HG02623 (cell line): Measurements from ENCODE around the gene PACS1.
"Not testable (repeated sequence)": the region's sequence is repeated elsewhere in the genome, so short reads cannot be mapped to it uniquely, and the experiment has no call there.

Source experiments
- ATAC-seq: cut with Tn5 transposase; IDR thresholded peaks from one replicate; pipeline ENCODE4 v1.9.1; 2021; ENCODE audit warnings: moderate library complexity; ENCODE audit not compliant: unreplicated experiment

The PACS1 gene

DNA sequence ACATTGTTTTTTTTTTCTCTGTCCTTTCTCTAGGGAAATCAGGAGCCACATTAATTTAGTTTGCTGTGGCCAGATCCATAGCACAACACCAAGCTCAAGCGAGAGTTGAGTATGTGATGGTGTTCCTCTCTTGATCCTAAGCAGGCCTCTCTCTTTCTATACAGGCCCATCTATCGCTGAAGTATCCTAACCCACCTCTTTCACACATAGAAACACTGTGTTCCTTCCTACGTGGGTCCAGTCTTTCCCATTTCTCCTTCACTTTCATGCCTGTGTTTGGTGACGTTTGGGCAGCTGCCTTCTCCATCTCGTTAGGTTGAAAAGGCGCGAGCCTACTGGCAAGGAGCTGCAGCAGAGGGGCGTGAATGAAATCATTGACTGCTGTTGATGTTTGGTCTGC lies 2.4 kb downstream of the PACS1 start:
- no peak for ATAC-seq

DNA sequence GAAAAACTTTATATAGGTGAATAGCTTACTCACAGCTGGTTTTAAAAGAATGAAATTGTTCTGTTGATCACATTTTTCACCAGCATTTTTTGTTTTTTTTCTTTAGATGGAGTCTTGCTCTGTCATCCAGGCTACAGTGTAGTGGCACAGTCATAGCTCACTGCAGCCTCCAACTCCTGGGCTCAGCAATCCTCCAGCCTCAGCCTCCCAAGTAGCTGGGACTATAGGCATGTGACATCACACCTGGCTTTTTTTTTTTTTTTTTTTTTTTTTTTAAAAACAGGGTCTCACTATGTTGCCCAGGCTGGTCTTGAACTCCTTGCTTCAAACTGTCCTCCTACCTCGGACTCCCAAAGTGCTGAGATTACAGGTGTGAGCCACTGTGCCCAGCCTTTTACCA lies 3.6 kb downstream of the PACS1 start:
- no peak for ATAC-seq

DNA sequence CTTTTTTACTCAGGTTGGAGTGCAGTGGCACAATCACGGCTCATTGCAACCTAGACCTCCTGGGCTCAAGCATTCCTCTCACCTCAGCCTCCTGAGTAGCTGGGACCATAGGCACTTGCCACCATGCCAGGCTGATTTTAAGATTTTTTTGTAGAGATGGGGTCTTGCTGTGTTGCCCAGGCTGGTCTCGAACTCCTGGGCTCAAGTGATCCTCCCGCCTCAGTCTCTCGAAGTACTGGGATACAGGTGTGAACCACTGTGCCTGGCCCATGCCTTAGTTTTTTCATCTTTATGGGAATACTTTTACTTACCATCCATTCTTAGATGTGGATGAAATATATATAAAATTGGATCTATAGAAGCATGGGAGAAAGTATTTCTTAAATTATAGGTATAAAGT lies 5.2 kb downstream of the PACS1 start:
- ATAC-seq, result no peak

DNA sequence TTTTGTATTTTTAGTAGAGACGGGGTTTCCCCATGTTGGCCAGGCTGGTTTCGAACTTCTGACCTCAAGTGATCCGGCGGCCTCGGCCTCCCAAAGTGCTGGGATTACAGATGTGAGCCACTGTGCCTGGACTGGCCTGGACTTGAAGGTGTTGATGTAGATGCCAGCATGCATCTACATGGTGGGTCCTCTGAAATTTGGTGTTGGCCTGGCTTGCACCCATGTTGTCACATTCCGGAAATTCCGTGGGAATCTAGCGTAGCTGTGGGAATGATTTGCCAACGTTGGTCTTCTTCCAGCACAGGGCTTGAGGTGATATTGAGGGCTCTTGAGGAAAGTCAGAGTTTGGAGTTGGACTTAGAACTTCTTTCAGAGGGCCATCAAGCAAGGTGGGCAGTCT lies 6.5 kb downstream of the PACS1 start:
- no peak for ATAC-seq

DNA sequence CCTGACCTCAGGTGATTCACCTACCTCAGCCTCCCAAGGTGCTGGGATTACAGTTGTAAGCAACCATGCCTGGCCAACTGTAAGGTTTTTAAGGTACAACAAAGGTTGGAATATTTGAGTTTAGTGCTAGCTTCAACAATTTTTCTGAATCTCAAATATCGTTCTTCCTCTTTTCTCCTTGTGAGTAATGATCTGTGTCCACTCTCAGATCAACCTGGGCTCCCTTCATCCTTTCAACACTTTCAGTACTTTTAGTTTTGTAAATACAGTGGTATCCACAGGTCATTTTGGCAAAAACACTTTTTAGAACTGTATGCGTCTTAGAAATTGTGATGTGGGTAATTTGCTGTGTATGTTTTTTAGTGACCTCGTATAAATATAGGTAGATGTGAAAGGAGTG lies 7.9 kb downstream of the PACS1 start:
- no peak for ATAC-seq

DNA sequence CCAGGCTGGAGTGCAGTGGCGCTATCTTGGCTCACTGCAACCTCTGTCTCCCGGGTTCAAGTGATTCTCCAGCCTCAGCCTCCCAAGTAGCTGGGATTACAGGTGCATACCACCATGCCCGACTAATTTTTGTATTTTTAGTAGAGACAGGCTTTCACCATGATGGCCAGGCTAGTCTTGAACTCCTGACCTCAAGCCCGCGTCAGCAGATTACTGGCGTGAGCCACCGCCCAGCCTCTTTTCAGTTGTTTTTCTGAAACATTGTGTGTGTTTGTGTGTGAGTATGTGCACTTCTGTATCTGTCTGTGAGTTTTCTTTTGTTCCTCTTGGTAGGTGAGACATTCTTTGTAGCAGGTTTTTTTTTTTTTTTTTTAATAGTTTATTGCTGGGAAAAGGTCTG lies 8.9 kb downstream of the PACS1 start:
- ATAC-seq, result not testable (repeated sequence)

DNA sequence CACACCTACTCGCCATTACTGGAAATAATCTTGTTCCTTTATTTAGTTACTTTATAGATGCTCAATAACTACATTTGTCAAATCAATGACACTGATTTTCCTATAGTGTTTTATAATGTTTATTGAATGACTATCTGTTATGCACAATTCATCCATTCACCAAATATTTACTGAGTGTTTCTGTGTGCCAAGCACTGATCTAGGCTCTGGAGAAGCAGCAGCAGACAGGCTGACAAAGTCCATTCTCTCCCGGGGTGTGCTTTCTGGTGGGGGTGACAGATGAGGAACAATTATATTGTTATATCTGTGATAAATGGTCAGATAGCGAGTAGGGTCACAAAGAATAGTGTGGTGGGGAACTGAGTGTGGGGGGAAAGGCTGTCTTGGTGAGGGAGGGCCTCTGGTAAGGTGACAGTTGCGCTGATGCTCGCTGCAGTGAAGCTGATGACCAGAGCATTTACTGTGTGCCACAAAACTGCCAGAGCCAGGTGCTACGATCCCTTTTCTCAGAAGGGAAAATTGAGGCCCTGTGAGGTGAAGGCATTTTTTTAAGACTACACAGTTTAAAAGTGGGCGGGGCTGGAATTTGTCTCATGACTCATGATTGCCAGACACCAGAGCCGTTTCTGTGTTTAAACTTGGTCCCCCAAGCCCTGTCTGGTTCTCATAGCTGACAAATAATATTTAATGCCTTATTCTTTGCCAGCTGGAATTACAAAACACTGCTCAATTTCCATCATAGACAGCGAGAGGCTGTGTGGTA lies 10.2 kb downstream of the PACS1 start:
- no peak for ATAC-seq

DNA sequence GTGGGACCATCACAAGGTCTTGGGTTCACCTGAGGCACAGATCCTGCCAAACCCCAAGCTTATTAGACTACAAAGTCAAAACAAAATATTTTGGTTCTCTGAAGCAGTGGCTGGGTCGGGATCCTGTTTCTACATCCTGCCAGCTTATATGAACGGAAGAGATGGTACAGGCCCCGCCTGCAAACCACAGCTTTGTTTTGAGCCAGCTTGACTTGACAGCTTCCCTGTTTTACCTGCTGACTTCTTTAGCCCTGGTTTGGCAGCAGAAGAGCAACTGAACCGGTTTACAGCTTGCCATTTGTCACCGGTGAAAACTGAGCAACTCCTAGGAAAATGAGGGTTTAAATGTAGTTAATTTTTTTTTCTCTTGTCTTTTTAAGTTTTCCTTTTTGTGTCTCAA lies 11.4 kb downstream of the PACS1 start:
- no peak for ATAC-seq

DNA sequence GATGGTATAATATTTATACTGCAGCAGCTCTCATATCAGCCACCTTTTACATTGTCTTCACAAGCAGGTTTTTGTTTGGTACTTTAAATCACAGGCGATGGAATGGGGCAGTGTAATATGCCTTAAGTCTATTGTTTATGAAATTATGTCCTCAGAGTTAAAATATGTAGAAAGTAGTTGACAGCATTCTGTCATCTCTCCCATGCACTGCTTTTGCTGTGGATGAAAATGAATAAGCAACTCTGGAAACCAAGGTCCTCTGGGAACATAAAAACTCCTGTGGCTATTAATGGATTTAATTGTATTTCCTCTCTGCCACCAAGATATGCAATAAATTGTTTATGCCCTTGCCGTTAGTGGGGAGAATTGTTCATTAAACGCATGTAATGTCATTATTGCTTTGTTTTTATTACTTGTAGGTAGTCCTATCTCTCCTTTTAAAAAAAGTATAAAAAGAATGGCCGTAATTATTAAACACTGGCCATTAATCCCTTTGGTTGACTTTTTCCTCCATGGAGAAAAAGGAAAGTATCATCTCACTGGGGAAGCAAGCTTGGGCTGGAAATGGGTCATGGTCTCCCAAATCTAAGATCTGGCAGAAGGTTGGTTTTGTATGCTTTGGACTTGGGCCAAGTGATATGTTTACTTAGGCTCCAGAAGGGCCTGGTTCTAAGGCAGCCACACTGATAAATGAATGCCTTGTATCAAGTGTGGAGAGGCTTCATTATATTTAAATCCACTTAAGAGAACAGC lies 13.1 kb downstream of the PACS1 start:
- no peak for ATAC-seq

DNA sequence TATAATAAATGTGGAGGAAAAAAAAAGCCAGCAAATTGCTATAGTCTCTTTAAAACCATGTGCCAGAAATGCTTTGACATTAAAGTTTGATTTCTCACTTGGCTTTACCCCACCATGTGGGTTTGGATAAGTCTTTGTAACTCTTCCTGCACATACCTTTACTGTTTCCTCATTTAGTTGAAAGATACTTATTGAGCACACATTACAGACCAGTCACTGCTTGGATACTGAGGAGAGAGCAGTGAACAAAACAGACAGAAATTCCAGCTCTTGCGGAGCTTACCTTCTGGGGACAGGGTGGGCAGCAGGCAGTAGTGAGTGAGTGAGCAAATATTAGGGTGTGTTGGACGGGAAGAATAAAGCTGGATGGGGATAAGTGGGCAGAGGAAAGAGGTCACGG lies 13.7 kb downstream of the PACS1 start:
- no peak for ATAC-seq

DNA sequence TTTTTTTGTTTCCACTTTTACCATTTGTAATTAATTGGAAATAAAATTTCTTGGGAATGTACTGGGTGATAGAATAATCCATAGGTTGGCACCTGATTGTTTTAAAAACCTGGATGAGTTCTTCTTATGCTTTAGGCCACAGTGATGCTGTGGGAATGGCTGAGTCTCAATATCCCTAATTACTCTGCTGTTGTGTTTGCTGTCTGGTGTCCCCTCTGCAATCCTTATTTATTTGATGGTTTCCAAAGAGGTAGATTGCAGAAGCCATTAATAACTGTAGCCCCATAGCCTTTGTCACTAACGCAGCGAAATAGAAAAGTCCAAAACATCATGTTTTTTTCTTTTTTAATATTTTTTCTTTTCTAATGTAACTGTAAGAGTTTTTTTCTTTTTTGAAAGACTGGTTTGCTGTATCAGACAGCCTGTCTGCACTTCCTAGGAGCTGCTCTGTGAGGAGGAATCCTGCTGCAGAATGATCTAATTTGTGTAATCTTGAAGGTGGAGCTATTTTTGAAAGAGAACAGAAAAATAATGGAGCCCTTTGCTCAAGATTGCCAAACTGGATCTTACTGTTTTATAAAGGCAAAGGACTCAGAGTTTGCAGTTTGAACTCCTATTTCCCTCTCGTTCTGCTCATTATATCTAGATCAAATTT lies 14.9 kb downstream of the PACS1 start:
- ATAC-seq, result no peak

DNA sequence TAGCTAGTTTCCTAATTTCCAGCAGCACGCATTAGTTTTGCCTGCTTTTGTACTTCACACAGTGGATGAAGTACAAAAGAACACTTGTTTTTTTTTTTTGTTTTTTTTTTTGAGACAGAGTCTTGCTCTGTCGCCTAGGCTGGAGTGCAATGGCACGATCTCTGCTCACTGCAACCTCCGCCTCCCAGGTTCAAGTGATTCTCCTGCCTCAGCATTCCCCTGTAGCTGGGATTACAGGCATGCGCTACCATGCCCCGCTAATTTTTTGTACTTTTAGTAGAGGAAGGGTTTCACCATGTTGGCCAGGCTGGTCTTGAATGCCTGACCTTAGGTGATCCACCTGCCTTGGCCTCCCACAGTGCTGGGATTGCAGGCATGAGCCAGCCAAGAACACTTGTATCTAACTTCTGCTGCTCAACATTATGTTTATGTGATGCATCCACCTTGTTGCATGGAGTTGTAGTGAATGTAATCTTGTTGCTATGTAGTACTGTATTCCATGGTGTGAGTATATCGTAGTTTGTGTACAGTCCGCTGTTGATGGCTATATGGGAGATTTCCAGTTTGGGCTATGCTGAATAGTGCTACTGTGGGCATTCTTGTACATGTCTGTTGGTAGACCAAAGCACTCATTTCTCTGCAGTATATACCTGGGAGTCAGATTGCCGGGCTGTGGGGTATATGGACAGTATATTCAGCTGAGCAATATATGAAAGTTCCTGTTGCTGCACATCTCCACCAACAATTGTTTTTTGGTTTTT lies 17.3 kb downstream of the PACS1 start:
- no peak for ATAC-seq

DNA sequence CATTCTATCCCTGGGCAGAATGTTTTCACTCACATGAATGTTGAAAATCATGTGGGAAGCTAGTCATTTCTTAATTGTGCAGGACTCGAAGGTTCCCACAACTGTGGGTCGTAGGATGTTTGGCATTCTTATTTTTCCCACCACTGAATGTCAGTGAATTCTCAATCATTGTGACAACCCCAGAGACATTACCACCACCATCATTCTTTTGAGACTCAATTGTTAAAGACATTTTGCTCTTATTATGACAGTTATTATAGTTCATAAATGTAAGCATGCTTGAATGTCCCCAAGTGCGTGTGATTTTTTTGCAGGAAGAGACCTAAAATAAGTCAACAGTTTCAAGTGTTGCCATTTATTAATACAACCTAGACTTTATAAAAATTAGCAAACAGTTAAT lies 19.0 kb downstream of the PACS1 start:
- ATAC-seq, result no peak

DNA sequence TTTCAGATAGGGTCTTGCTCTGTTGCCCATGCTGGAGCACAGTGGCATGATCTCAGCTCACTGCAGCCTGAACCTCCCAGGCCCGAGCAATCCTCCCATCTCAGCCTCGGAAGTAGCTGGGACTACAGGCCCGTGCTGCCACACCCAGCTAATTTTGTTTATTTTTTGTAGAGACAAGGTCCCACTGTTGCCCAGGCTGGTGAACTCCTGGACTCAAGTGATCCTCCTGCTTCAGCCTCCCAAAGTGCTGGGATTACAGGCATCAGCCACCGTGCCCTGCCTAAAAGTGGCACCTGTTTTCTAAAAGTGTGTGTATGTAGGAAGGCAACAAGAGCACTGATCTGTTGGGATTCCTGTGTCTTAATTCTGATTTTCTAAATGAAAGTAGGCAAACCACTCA lies 20.2 kb downstream of the PACS1 start:
- no peak for ATAC-seq

DNA sequence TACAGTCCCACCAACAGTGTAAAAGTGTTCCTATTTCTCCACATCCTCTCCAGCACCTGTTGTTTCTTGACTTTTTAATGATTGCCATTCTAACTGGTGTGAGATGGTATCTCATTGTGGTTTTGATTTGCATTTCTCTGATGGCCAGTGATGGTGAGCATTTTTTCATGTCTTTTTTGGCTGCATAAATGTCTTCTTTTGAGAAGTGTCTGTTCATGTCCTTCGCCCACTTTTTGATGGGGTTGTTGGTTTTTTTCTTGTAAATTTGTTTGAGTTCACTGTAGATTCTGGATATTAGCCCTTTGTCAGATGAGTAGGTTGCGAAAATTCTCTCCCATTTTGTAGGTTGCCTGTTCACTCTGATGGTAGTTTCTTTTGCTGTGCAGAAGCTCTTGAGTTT lies 22.1 kb downstream of the PACS1 start:
- ATAC-seq, result not testable (repeated sequence)

DNA sequence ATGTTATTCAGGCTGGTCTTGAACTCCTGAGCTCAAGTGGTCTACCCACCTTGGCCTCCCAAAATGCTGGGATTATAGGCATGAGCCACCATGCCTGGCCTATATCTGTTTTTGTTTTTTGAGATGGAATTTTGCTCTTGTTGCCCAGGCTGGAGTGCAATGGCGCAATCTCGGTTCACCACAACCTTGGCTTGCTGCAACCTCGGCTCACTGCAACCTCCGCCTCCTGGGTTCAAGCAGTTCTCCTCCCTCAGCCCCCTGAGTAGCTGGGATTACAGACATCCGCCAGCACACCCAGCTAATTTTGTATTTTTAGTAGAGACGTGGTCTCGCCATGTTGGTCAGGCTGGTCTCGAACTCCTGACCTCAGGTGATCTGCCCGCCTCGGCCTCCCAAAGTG lies 29.7 kb downstream of the PACS1 start:
- not testable (repeated sequence) for ATAC-seq

DNA sequence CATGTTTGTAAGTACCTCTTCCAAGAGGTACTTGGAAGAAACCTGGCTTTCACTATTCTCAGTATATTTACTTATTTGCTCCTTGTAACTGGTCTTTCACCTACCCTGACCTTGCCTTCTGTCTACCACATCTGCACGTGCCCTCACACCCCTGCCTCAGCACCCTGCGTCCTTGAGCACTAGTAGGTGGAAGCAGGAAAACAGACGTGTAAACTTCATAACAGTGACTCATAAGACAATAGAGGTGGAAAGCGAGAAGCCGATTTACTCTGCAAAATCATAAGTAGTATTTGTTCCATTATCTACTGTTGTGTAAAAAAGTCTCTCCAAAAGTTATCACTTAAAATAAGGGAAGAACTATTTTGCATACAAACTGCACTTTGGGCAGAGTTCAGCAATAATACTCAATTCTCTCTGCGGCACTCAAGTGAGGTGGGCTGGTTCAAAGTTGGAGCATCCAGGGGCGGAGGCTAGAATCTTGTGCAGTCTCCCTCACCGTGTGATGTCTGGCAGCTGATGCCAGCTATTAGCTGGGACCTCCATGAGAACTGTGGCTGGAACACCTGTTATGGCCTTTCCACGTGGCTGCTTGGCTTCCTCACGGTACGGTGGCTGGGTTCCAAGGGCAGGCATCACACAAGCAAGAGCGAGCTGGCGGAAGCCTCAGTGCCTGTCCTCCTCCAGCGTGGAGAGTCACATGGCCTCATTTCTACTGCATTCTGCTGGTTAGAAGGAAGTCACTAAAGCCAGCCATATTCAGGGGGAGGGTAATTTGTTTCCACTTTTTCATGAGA lies 30.4 kb downstream of the PACS1 start:
- no peak for ATAC-seq

DNA sequence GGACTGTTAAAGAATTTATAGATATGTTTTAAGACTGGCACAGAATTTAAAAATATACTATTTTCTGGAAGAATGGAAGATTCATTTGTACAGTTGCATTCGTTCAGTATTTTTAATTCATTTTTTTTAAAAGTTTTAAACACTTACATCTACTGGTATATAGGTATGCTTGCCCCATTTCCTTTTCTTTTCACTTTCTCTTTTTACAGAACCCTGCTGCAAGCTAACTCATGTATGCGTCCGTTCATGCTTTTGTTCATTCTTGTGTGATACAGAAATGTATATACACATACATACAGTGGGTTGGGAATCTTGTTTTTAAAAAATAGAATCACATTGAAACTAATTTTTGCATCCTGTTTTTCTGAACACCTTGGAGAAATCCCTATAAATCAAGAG lies 31.0 kb downstream of the PACS1 start:
- ATAC-seq, result no peak

DNA sequence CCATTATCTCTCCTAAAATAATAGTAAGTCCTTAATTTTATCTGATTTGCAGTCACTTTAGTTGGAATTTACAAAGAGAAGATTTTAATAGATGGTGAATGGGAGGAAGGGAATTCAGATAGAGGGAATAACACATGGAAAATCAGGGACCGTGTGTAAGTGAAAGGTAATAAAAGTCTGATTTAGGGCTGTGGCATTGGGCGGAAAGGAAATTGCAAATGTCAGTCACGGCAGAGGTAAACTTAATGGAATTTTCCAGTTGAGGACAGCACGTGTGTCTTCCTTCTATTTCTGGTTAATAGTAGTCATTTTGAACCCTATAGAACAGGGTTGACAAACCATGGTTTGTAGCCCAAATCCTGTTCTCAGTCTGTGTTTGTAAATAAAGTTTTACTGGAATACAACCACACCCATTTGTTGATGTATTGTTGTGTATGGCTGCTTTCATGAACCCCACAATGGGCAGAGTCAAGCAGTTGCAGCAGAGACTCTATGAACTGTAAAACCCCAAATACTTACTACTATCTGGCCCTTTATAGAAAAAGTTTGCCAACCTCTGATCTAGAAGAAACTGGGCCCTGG lies 34.1 kb downstream of the PACS1 start:
- no peak for ATAC-seq
